Spleen (tissue), 13 donors: Measurements from ENCODE around the gene SLC16A10. TPM values are rescaled to one million over a fixed set of nuclear protein-coding genes. Genes with fewer than 3 reads are reported as not detected.

Source experiments
- DNase-seq: peaks from one replicate; pipeline ENCODE4 v3.0.0-alpha.2; 2020
- H3K27ac ChIP-seq, 8 donors: fragments of 200-600 bp; sonication (generic) in 7 of 8; 1 replicate in 4 of 8; 2 replicates in 4 of 8; pipeline versions ENCODE4 v1.5.0 to v1.8.0; 2016 to 2021; ENCODE audit warnings: inconsistent platforms in 4 of 8, mild to moderate bottlenecking in 4 of 8, moderate library complexity in 1 of 8
- H3K27me3 ChIP-seq, 7 donors: fragments of 200-600 bp; sonication (generic) in 6 of 7; replicated peaks in 1 of 7; 1 replicate in 4 of 7; 2 replicates in 3 of 7; pipeline versions ENCODE4 v1.5.0 to v1.8.0; 2016 to 2021; ENCODE audit warnings: inconsistent platforms in 3 of 7, mild to moderate bottlenecking in 1 of 7
- H3K36me3 ChIP-seq, 6 donors: fragments of 200-600 bp; sonication (generic) in 5 of 6; 1 replicate in 4 of 6; 2 replicates in 2 of 6; pipeline versions ENCODE4 v1.5.0 to v1.8.0; 2016 to 2021; ENCODE audit warnings: inconsistent platforms in 2 of 6
- H3K4me1 ChIP-seq, 6 donors: fragments of 200-600 bp; sonication (generic) in 5 of 6; 1 replicate in 3 of 6; 2 replicates in 3 of 6; pipeline versions ENCODE4 v1.5.0 to v1.8.0; 2016 to 2021; ENCODE audit warnings: inconsistent platforms in 3 of 6
- H3K4me3 ChIP-seq, 8 donors: fragments of 200-600 bp; sonication (generic) in 7 of 8; 1 replicate in 4 of 8; 2 replicates in 4 of 8; pipeline versions ENCODE4 v1.5.0 to v1.8.0; 2016 to 2021; ENCODE audit warnings: inconsistent platforms in 4 of 8, mild to moderate bottlenecking in 4 of 8, moderate library complexity in 2 of 8
- H3K9me3 ChIP-seq, 8 donors: fragments of 200-600 bp; sonication (generic) in 7 of 8; 1 replicate in 4 of 8; 2 replicates in 4 of 8; pipeline versions ENCODE4 v1.5.0 to v1.8.0; 2016 to 2021; ENCODE audit warnings: inconsistent platforms in 4 of 8
- CTCF ChIP-seq, 11 experiments: fragments of 200-600 bp in 7 of 11; fragments of 450-650 bp in 4 of 11; sonication (generic) in 4 of 11; IDR thresholded peaks in 8 of 11; conservative IDR thresholded peaks in 3 of 11; 1 replicate in 7 of 11; 2 replicates in 4 of 11; pipeline versions ENCODE4 v1.4.0 to v1.8.0; 2016 to 2021; ENCODE audit warnings: antibody characterized with exemption in 11 of 11, inconsistent platforms in 4 of 11, mild to moderate bottlenecking in 1 of 11
- POLR2A ChIP-seq, 3 donors: fragments of 450-650 bp; IDR thresholded peaks; one replicate each; pipeline ENCODE4 v1.5.1; 2017; ENCODE audit warnings: antibody characterized with exemption in 3 of 3, mild to moderate bottlenecking in 1 of 3
- POLR2AphosphoS5 ChIP-seq, 3 donors: sonication (generic); formaldehyde crosslinking; IDR thresholded peaks; one replicate each; pipeline ENCODE4 v1.5.1; 2017; ENCODE audit warnings: antibody characterized with exemption in 3 of 3
- WGBS, 5 donors: extraction: QIAGEN DNeasy Blood & Tissue Kit in 3 of 5; methylation state at CpG; one replicate each; pipeline versions ENCODE4 v1.1.5 to v1.1.7; 2013 to 2018; 5-methylcytosine and 5-hydroxymethylcytosine counted together
- intact Hi-C: fragments of 100-400 bp; cut with DNase I; formaldehyde crosslinking; loops from one replicate; pipeline ENCODE4 v1.15.0; 2023; ENCODE audit warnings: low total_unique reads
- long read RNA-seq, 2 donors: transcript quantifications; one replicate each; lab custom pipeline, GENCODE V29; 2026
- polyA plus RNA-seq, 3 donors: library from polyadenylated mRNA; stranded (reverse); fragments of 200-250 nt; gene quantifications; one replicate each; pipeline ENCODE4 v1.2.1, GENCODE V29; 2013
- total RNA-seq, 7 donors: library from RNA; depleted of rRNA in 3 of 7; stranded (reverse); fragments of >200 nt in 3 of 7; fragmentation: NEBNext Ultra II Directional in 4 of 7; extraction: Animal tissue kit (Norgen Biotek cat#: 25700) in 4 of 7; gene quantifications; one replicate each; pipeline versions ENCODE4 v1.1.0 to v1.2.1, GENCODE V29; 2016 to 2021
- donor health status: healthy with polysubstance abuse.
- donor health status: DM: no; HTN: no; CAD: no; lungs with moderate emphysema.
- donor health status: DM: no; HTN: no; CAD: no.
- donor health status: Bipolar disorder and iron deficiency.
- donor health status: healthy.
- donor health status: DM: no; HTN: no; CAD: no.
- donor health status: DM: yes; HTN: yes; CAD: no.

The SLC16A10 gene
- total RNA-seq: 10 to 100 TPM in 2 of 7 donors, 1 to 10 TPM in 5; 4.9 to 19.9 (median 6.9) TPM
- 1 to 10 TPM in 1 of 3 donors, under 1 TPM in 2; 0.24 to 1.3 (median 0.46) TPM for polyA plus RNA-seq
- long read RNA-seq, donor 1, partial matches to known transcripts: 6 of 6 reads
- long read RNA-seq, donor 1, other reads (novel, unspliced or antisense): 0 of 6 reads
- long read RNA-seq, donor 2, partial matches to known transcripts: 0 of 4 reads
- long read RNA-seq, donor 2, other reads (novel, unspliced or antisense): 0 of 4 reads

DNA sequence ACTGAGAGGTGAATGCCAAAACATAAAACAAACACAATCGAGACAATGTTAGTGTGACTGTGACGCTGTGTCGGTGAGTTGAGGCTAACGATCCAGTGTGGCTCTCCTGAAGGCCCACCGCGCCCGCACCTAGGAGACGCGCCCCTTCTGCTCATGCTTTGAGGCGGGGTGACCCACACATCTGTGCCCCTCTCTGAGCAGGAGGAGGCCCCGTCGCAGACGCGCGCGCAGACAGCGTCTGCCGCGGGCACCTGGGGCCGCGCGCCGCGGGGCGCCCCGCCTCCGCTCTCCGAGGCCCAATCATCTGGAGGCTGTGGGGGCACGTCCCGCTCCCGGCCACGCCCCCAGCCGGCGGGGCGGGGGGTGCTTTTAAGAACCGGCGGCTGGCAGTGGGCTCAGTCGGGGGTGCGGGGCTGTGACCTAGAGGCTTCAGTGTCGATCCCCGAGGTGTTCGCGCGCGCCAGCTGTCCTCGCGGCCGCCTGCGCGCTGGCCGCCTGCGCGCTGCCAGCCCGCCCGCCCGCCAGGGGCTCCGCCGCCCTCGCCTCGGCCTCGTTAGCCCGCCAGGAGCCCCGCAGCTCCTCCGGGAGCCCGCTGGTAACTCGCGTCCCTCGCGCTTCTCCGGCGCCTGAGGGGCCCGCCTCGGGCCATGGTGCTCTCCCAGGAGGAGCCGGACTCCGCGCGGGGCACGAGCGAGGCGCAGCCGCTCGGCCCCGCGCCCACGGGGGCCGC, at the start of gene SLC16A10:
SLC16A10 (plus strand) TSS at position 398 of the 730 bp plus-strand sequence; CDS start at position 648, 250 bp downstream.
- Histone ChIP-seq H3K27ac (peak within 1 kb of the TSS in 4 of 8 donors; percentile 2 to 61 (median 42)), H3K36me3 (no peaks in the 10 kb centered on the region), H3K27me3 (peaks cover 0 to 59% (median 33%) of the 10 kb centered on the region in 7 donors), H3K4me1 (peaks cover 11 to 33% (median 23%) of the 10 kb centered on the region in 6 donors), H3K4me3 (peak within 1 kb of the TSS; percentile 52 to 88 (median 69)), H3K9me3 (no peaks in the 10 kb centered on the region)
- TF ChIP-seq POLR2A (IDR thresholded peaks at IDR 0.05): peak in 1 of 3 donors; percentile 15
- peak; percentile 77 to 83 (median 82) for TF ChIP-seq POLR2AphosphoS5 (IDR thresholded peaks at IDR 0.05)
- TF ChIP-seq CTCF (IDR thresholded peaks at IDR 0.05 in 8 of 11, conservative IDR thresholded peaks at IDR 0.05 in 3 of 11): no peak
- 0 to 2% (median 0%) methylated on average over 28 to 86 of the region's 86 CpGs for WGBS, 5 donors
- intact Hi-C loops: no loop called here
- DNase-seq: peak; percentile 86

- no peaks in the 10 kb centered on the region for H3K9me3 ChIP-seq
- no peak overlapping the region for H3K4me3 ChIP-seq
- H3K36me3 ChIP-seq: no peaks in the 10 kb centered on the region
- DNase-seq: no peak
- H3K4me1 ChIP-seq: no peaks in the 10 kb centered on the region
- intact Hi-C loops: no loop called here
- no peaks in the 10 kb centered on the region for H3K27me3 ChIP-seq
- no peak overlapping the region for H3K27ac ChIP-seq
- no peak for TF ChIP-seq POLR2AphosphoS5 (IDR thresholded peaks at IDR 0.05)
- no peak for TF ChIP-seq CTCF (IDR thresholded peaks at IDR 0.05 in 8 of 11, conservative IDR thresholded peaks at IDR 0.05 in 3 of 11)
- TF ChIP-seq POLR2A (IDR thresholded peaks at IDR 0.05): no peak
- WGBS, 5 donors: 84 to 89% (median 87%) methylated on average over 6 of the region's 6 CpGs
Measured at GRCh38 chr6:111038534-111039252, 48.6 kb upstream of the SLC16A10 start.

- no peak for DNase-seq
- 83 to 91% (median 89%) methylated on average over 4 of the region's 4 CpGs for WGBS, 5 donors
- Histone ChIP-seq H3K9me3 (no peaks in the 10 kb centered on the region), H3K27me3 (no peaks in the 10 kb centered on the region), H3K4me3 (no peak overlapping the region), H3K27ac (no peak overlapping the region), H3K36me3 (no peaks in the 10 kb centered on the region), H3K4me1 (no peaks in the 10 kb centered on the region)
- intact Hi-C loops: no loop called here
- no peak for TF ChIP-seq CTCF (IDR thresholded peaks at IDR 0.05 in 8 of 11, conservative IDR thresholded peaks at IDR 0.05 in 3 of 11)
- TF ChIP-seq POLR2A (IDR thresholded peaks at IDR 0.05): no peak
- TF ChIP-seq POLR2AphosphoS5 (IDR thresholded peaks at IDR 0.05): no peak
Measured at GRCh38 chr6:111041917-111042316, 45.4 kb upstream of the SLC16A10 start.
